Activated CD4-positive, alpha-beta T cell treated with anti-CD3 and anti-CD28 coated beads, Interleukin-2, amount 10 ng/mL, durations not matched to agents 24 days and 14 days (primary cell): Measurements from ENCODE around the gene NSUN3. TPM values are rescaled to one million over a fixed set of nuclear protein-coding genes. Genes with fewer than 3 reads are reported as not detected.

ENCODE experiments used
- DNase-seq: peaks from one replicate; pipeline ENCODE4 v3.0.0; 2022
- H3K27ac Mint-ChIP-seq: one replicate; pipeline ENCODE4 v1.8.0; 2022; ENCODE audit warnings: mild to moderate bottlenecking, mixed read lengths
- H3K27me3 Mint-ChIP-seq: one replicate; pipeline ENCODE4 v1.8.0; 2022; ENCODE audit warnings: mixed read lengths
- H3K36me3 Mint-ChIP-seq: one replicate; pipeline ENCODE4 v1.8.0; 2022; ENCODE audit warnings: low read depth, mild to moderate bottlenecking, mixed read lengths
- H3K4me1 Mint-ChIP-seq: one replicate; pipeline ENCODE4 v1.8.0; 2021; ENCODE audit warnings: mixed read lengths
- H3K4me3 Mint-ChIP-seq: one replicate; pipeline ENCODE4 v1.8.0; 2022; ENCODE audit warnings: mild to moderate bottlenecking, moderate library complexity, mixed read lengths
- H3K9me3 Mint-ChIP-seq: one replicate; pipeline ENCODE4 v1.8.0; 2021; ENCODE audit warnings: mixed read lengths
- intact Hi-C: fragments of 100-400 bp; cut with micrococcal nuclease; formaldehyde crosslinking; loops from one replicate; pipeline ENCODE4 v1.15.1; 2023
- total RNA-seq: library from RNA; stranded (reverse); gene quantifications from 2 replicates; pipeline ENCODE4 v1.2.3, GENCODE V29; 2022

Gene NSUN3
- total RNA-seq, 1 donor from 2014 or later, result 17.9 TPM

DNA sequence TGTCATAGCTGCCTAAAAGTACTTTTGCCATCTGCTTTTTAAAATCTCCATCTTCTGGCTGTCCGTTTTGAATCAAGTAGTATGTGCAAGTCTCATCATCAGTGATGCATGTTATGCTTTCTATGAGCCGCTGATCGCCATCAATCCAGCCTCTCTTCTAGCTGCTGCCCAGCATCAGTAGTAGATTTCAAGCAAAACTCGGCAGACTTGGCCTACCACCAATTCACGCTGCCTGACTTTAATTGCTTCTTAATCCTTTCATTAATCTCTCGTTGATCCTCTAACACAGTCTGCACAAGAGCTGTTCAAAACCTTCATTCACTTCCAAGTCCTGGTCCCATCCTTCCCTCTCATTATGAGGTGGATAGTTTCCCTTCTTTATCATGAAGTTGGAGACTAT, 104.9 kb downstream of the NSUN3 start:
- H3K27me3 Mint-ChIP-seq, result peaks cover 2% of the 10 kb centered on the region
- H3K27ac Mint-ChIP-seq, result no peak overlapping the region
- no peak overlapping the region for H3K4me3 Mint-ChIP-seq
- intact Hi-C loops, result no loop called here
- H3K4me1 Mint-ChIP-seq, result no peaks in the 10 kb centered on the region
- DNase-seq, result no peak
- no peaks in the 10 kb centered on the region for H3K36me3 Mint-ChIP-seq
- H3K9me3 Mint-ChIP-seq, result no peaks in the 10 kb centered on the region

DNA sequence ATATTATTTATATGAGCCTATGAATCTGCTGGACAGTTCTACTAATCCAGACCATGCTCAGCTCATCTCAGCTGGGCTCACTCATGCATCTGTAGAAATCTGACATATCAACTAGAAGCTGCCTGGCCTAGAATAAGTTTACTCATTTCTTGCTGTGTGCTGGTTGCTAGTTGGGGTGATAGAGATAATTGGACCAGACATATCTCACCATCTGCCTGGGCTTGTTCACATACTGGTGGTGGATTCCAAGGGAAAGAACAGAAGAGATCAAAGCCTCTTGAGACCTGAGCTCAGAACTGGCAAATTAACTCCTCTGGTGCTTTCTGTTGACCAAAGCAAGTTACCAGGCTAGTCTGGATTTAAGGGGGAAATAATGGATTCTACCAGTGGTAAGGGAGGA, 109.1 kb downstream of the NSUN3 start:
- Mint-ChIP-seq H3K4me1 (no peaks in the 10 kb centered on the region), H3K27me3 (peaks cover 2% of the 10 kb centered on the region), H3K4me3 (no peak overlapping the region), H3K9me3 (no peaks in the 10 kb centered on the region), H3K27ac (no peak overlapping the region), H3K36me3 (no peaks in the 10 kb centered on the region)
- DNase-seq, result no peak
- intact Hi-C loops, result no loop called here

DNA sequence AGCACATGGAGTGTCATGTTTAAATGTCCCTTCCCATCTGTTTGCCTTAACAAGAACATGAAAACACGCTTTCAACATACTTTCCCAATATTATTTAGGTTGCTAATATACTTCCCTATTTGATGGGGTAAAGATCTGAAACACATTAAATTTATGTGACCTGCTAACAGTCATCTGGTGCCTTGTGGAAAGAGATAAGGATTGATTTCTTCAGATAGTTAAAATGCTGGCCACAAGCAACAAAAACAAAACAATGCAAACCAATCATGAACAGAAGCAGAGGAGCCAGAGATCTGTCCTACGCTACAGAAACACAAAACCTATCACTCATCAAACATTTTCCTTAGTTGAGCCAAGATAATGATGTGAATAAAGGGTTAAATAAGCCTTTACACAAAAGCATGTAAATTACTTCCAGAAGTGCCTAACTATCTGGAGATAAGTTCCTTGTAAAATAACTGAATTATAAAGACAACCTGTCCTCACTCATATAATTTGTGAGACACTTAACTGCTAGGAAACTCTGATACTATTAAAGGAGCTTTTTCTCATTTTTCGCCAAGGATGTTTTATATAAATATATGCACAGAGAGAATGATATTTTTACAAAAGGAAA, 109.9 kb downstream of the NSUN3 start:
- no peaks in the 10 kb centered on the region for H3K9me3 Mint-ChIP-seq
- H3K4me1 Mint-ChIP-seq, result no peaks in the 10 kb centered on the region
- no peaks in the 10 kb centered on the region for H3K36me3 Mint-ChIP-seq
- H3K27me3 Mint-ChIP-seq, result peaks cover 2% of the 10 kb centered on the region
- intact Hi-C loops, result no loop called here
- no peak overlapping the region for H3K27ac Mint-ChIP-seq
- no peak for DNase-seq
- H3K4me3 Mint-ChIP-seq, result no peak overlapping the region

DNA sequence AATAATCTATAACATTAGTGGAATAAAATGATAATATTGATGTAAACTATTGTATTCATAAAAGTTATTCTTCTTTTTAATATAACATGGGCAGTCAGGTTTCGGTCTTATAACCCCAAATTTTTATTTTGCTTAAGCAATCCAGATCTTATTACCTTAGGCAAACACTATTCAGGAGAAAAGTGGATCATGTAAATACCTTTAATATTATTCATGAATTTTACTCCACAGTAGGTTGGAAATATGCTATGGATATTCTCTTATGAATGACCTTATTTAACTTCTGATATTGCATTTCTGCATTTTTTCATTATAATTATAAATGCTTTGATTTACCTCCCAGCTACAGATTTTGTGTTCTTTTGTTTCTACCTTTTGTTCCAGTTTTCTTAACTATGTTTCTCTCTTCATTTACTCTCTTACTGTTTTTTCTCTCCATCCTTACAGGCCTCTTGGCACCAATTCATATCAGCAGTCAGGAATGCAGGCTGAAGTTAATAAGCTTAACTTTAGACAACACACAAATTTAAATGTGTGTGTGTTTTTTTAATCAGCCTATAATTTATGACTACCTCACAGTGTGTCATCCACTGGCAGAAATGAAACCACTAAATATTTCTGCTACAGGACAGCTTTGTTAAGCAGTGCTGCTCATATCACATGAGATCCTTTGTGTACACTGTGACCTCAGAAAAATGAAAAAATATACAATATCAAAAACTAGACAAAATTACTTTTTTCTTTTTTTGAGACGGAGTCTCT, 111.0 kb downstream of the NSUN3 start:
- peaks cover 2% of the 10 kb centered on the region for H3K27me3 Mint-ChIP-seq
- no peaks in the 10 kb centered on the region for H3K36me3 Mint-ChIP-seq
- H3K27ac Mint-ChIP-seq, result no peak overlapping the region
- DNase-seq, result no peak
- no peaks in the 10 kb centered on the region for H3K4me1 Mint-ChIP-seq
- intact Hi-C loops, result no loop called here
- no peak overlapping the region for H3K4me3 Mint-ChIP-seq
- H3K9me3 Mint-ChIP-seq, result no peaks in the 10 kb centered on the region

DNA sequence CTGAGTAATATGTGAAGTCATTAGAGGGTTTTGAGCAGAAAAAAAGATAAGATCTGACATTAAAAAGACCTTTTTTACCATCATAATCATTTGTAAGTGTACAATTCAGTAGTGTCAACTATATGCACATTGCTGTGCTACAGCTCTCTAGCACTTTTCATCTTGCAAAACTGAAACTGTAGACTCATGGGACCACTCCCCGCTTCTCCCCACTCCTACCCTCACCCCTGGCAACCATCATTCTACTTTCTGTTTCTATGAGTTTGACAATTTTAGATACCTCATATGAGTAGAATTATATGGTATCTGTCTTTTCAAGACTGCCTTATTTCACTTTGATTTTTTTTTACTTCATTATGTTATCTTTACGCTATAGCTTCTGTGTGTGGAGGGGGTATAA, 112.8 kb downstream of the NSUN3 start:
- Mint-ChIP-seq H3K27ac (no peak overlapping the region), H3K36me3 (no peaks in the 10 kb centered on the region), H3K4me3 (no peak overlapping the region), H3K4me1 (no peaks in the 10 kb centered on the region), H3K27me3 (peaks cover 2% of the 10 kb centered on the region), H3K9me3 (no peaks in the 10 kb centered on the region)
- no peak for DNase-seq
- intact Hi-C loops, result no loop called here

- Mint-ChIP-seq H3K4me1 (no peaks in the 10 kb centered on the region), H3K4me3 (no peak overlapping the region), H3K27me3 (peaks cover 2% of the 10 kb centered on the region), H3K36me3 (no peaks in the 10 kb centered on the region), H3K27ac (no peak overlapping the region), H3K9me3 (no peaks in the 10 kb centered on the region)
- DNase-seq, result no peak
- intact Hi-C loops, result no loop called here
Observed at GRCh38 chr3:94176988-94177745, 114.3 kb downstream of the NSUN3 start.

Other genes with a start within 250 kb of the NSUN3 start
- gene PROS1, start 89.2 kb upstream of the NSUN3 start, total RNA-seq, result 0.85 and 1.3 TPM in 2 replicates
- gene ARL13B, start 82.9 kb upstream of the NSUN3 start, total RNA-seq, result 12.2 and 16.6 TPM in 2 replicates
- gene STX19, start 34.5 kb upstream of the NSUN3 start, total RNA-seq, result not detected in 2 replicates
- 10.0 and 11.3 TPM in 2 replicates for gene DHFR2, start 145 bp upstream of the NSUN3 start, total RNA-seq